ENCODE results near the gene DHX16.

The DHX16 gene

GRCh38 chr6:30685157-30686008 is 12.6 kb upstream of the DHX16 start:
- WGBS (ENCODE audit: insufficient coverage, insufficient read length) = no CpG with 5 or more reads among the region's 29 CpGs
- H3K36me3 ChIP-seq (ENCODE audit: control insufficient read depth, insufficient read depth, low read length) = no peaks in the 10 kb centered on the region
- no peak overlapping the region; the same call in 1 of the 2 replicates for H3K4me3 ChIP-seq (ENCODE audit: low read length)
- no peak overlapping the region for H3K27ac ChIP-seq (ENCODE audit: low read length)
- H3K9me3 ChIP-seq (ENCODE audit: control insufficient read depth, insufficient read depth, low read length) = no peaks in the 10 kb centered on the region
- DNase-seq (ENCODE audit: low read depth, low spot score) = no peak
- H3K27me3 ChIP-seq (ENCODE audit: control insufficient read depth, insufficient read depth, low read length) = no peaks in the 10 kb centered on the region
- peaks cover 16% of the 10 kb centered on the region for H3K4me1 ChIP-seq (ENCODE audit: control insufficient read depth, insufficient read depth, low read length)

GRCh38 chr6:30684386-30685156 is 11.8 kb upstream of the DHX16 start:
- Histone ChIP-seq H3K4me3 (ENCODE audit: low read length) (no peak overlapping the region), H3K4me1 (ENCODE audit: control insufficient read depth, insufficient read depth, low read length) (peaks cover 11% of the 10 kb centered on the region; the same call in 1 of the 2 replicates), H3K36me3 (ENCODE audit: control insufficient read depth, insufficient read depth, low read length) (no peaks in the 10 kb centered on the region), H3K9me3 (ENCODE audit: control insufficient read depth, insufficient read depth, low read length) (no peaks in the 10 kb centered on the region), H3K27me3 (ENCODE audit: control insufficient read depth, insufficient read depth, low read length) (no peaks in the 10 kb centered on the region), H3K27ac (ENCODE audit: low read length) (no peak overlapping the region)
- no peak for DNase-seq (ENCODE audit: low read depth, low spot score)
- WGBS (ENCODE audit: insufficient coverage, insufficient read length) = no CpG with 5 or more reads among the region's 21 CpGs

GRCh38 chr6:30683980-30684338 is 11.2 kb upstream of the DHX16 start:
- Histone ChIP-seq H3K4me3 (ENCODE audit: low read length) (no peak overlapping the region), H3K27me3 (ENCODE audit: control insufficient read depth, insufficient read depth, low read length) (no peaks in the 10 kb centered on the region), H3K4me1 (ENCODE audit: control insufficient read depth, insufficient read depth, low read length) (peaks cover 11% of the 10 kb centered on the region; the same call in 1 of the 2 replicates), H3K9me3 (ENCODE audit: control insufficient read depth, insufficient read depth, low read length) (no peaks in the 10 kb centered on the region), H3K36me3 (ENCODE audit: control insufficient read depth, insufficient read depth, low read length) (no peaks in the 10 kb centered on the region), H3K27ac (ENCODE audit: low read length) (no peak overlapping the region)
- no peak for DNase-seq (ENCODE audit: low read depth, low spot score)
- no CpG with 5 or more reads among the region's 2 CpGs for WGBS (ENCODE audit: insufficient coverage, insufficient read length)

GRCh38 chr6:30683183-30683979 is 10.6 kb upstream of the DHX16 start:
- no peak overlapping the region for H3K4me3 ChIP-seq (ENCODE audit: low read length)
- no peaks in the 10 kb centered on the region for H3K27me3 ChIP-seq (ENCODE audit: control insufficient read depth, insufficient read depth, low read length)
- H3K36me3 ChIP-seq (ENCODE audit: control insufficient read depth, insufficient read depth, low read length) = no peaks in the 10 kb centered on the region
- no peaks in the 10 kb centered on the region for H3K9me3 ChIP-seq (ENCODE audit: control insufficient read depth, insufficient read depth, low read length)
- no peak for DNase-seq (ENCODE audit: low read depth, low spot score)
- no CpG with 5 or more reads among the region's 7 CpGs for WGBS (ENCODE audit: insufficient coverage, insufficient read length)
- H3K27ac ChIP-seq (ENCODE audit: low read length) = no peak overlapping the region
- peaks cover 11% of the 10 kb centered on the region; the same call in 1 of the 2 replicates for H3K4me1 ChIP-seq (ENCODE audit: control insufficient read depth, insufficient read depth, low read length)

DNA sequence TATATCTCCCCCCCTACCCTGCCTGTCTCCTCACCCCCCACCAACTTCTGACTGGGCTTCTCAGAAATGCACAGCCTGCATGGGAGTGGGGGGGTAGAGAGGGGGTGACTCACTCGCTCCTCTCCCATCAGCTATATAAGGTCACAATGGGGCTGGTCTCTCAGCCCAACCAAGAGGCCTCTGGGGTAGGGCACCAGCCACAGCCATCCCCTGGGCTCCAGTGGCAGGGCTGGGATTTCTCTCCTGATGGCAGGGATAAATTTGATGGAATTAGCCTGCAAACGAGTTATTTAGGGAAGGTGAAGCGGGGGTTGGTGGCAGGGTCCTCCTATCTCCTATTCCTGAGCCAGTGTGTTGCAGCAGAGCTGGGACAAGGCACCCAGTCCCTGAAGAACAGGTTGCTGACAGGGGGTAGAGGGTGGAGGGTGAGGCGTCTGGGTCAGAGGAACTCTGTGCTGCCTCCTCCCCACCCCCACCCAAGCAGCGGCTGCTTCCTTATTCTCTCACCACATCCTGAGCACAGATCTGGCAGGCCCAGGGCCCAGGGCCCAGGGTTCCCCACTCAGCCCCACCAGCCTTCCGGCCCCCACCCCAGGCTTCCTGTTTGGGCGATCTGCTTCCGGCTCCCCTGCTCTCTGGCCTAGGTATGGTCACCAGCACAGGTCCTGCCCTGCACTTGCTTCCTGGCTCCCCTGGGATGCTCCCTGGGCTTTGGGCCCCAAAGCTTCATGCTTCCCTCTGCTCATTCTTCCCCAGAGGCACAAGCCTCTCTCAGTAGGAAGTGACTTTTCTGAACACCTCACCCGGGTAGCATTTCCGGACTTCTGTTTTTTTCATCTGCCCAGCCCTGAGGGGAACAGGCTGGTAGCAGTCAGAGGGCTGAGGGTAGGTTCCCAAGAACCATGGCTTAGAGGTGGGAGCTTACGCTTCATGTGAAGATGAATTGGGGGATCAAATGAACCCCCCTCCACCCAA is 9.6 kb upstream of the DHX16 start:
- no CpG with 5 or more reads among the region's 11 CpGs for WGBS (ENCODE audit: insufficient coverage, insufficient read length)
- Histone ChIP-seq H3K36me3 (ENCODE audit: control insufficient read depth, insufficient read depth, low read length) (no peaks in the 10 kb centered on the region), H3K27me3 (ENCODE audit: control insufficient read depth, insufficient read depth, low read length) (no peaks in the 10 kb centered on the region), H3K9me3 (ENCODE audit: control insufficient read depth, insufficient read depth, low read length) (no peaks in the 10 kb centered on the region), H3K4me1 (ENCODE audit: control insufficient read depth, insufficient read depth, low read length) (peaks cover 8% of the 10 kb centered on the region; the same call in 1 of the 2 replicates), H3K4me3 (ENCODE audit: low read length) (no peak overlapping the region), H3K27ac (ENCODE audit: low read length) (no peak overlapping the region)
- DNase-seq (ENCODE audit: low read depth, low spot score) = no peak

DNA sequence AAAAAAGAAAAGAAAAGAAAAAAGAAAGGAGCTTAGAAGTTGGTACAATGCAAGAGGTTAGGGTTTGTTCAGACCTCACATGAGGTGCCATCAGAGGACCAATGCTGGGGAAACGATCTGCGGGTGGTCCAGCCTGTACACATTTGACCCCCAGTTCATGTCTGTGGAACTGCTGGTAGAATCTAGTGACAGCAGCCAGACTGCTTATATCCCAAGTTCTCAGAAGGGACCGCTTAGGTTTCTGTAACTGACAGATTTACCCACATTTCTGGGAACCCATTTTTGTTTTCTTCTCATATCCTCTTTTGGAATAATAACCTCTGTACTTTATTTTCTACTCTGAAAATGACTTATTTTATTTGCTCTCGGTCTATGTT is 8.9 kb upstream of the DHX16 start:
- Histone ChIP-seq H3K4me3 (ENCODE audit: low read length) (no peak overlapping the region), H3K4me1 (ENCODE audit: control insufficient read depth, insufficient read depth, low read length) (peaks cover 8% of the 10 kb centered on the region; the same call in 1 of the 2 replicates), H3K27ac (ENCODE audit: low read length) (no peak overlapping the region), H3K36me3 (ENCODE audit: control insufficient read depth, insufficient read depth, low read length) (no peaks in the 10 kb centered on the region), H3K9me3 (ENCODE audit: control insufficient read depth, insufficient read depth, low read length) (no peaks in the 10 kb centered on the region), H3K27me3 (ENCODE audit: control insufficient read depth, insufficient read depth, low read length) (no peaks in the 10 kb centered on the region)
- DNase-seq (ENCODE audit: low read depth, low spot score) = no peak
- no CpG with 5 or more reads among the region's 4 CpGs for whole genome bisulfite sequencing (ENCODE audit: insufficient coverage, insufficient read length)

GRCh38 chr6:30679765-30680535 is 7.1 kb upstream of the DHX16 start:
- no peak overlapping the region for H3K4me3 ChIP-seq (ENCODE audit: low read length)
- no peaks in the 10 kb centered on the region for H3K36me3 ChIP-seq (ENCODE audit: control insufficient read depth, insufficient read depth, low read length)
- no peak overlapping the region for H3K27ac ChIP-seq (ENCODE audit: low read length)
- no peaks in the 10 kb centered on the region for H3K9me3 ChIP-seq (ENCODE audit: control insufficient read depth, insufficient read depth, low read length)
- no peak for DNase-seq (ENCODE audit: low read depth, low spot score)
- no peaks in the 10 kb centered on the region for H3K27me3 ChIP-seq (ENCODE audit: control insufficient read depth, insufficient read depth, low read length)
- no CpG with 5 or more reads among the region's 7 CpGs for WGBS (ENCODE audit: insufficient coverage, insufficient read length)
- 0 out of 2 replicates have a peak, but pooled peaks cover 5% of the 10 kb centered on the region for H3K4me1 ChIP-seq (ENCODE audit: control insufficient read depth, insufficient read depth, low read length)

- DNase-seq (ENCODE audit: low read depth, low spot score) = peak; percentile 72
- Histone ChIP-seq H3K36me3 (ENCODE audit: control insufficient read depth, insufficient read depth, low read length) (no peaks in the 10 kb centered on the region), H3K9me3 (ENCODE audit: control insufficient read depth, insufficient read depth, low read length) (no peaks in the 10 kb centered on the region), H3K4me1 (ENCODE audit: control insufficient read depth, insufficient read depth, low read length) (0 out of 2 replicates have a peak, but pooled peaks cover 3% of the 10 kb centered on the region), H3K27ac (ENCODE audit: low read length) (no peak overlapping the region), H3K4me3 (ENCODE audit: low read length) (no peak overlapping the region), H3K27me3 (ENCODE audit: control insufficient read depth, insufficient read depth, low read length) (no peaks in the 10 kb centered on the region)
- no CpG with 5 or more reads among the region's 31 CpGs for WGBS (ENCODE audit: insufficient coverage, insufficient read length)
These were observed 6.3 kb upstream of the DHX16 start for GRCh38 chr6:30678964-30679726.

Data from iPS DF 6.9 (cell line).